GM12873 (cell line): ENCODE data around the gene PHACTR1.

Experiments
- TF ChIP-seq, protein P1 (sequence below): IDR thresholded peaks from 2 replicates; pipeline ENCODE4 v1.5.1; 2012; ENCODE audit warnings: low read depth, mild to moderate bottlenecking, moderate library complexity, low read length, control low read depth; ENCODE audit not compliant: insufficient read depth; ENCODE audit errors: missing control alignments

Gene PHACTR1

DNA sequence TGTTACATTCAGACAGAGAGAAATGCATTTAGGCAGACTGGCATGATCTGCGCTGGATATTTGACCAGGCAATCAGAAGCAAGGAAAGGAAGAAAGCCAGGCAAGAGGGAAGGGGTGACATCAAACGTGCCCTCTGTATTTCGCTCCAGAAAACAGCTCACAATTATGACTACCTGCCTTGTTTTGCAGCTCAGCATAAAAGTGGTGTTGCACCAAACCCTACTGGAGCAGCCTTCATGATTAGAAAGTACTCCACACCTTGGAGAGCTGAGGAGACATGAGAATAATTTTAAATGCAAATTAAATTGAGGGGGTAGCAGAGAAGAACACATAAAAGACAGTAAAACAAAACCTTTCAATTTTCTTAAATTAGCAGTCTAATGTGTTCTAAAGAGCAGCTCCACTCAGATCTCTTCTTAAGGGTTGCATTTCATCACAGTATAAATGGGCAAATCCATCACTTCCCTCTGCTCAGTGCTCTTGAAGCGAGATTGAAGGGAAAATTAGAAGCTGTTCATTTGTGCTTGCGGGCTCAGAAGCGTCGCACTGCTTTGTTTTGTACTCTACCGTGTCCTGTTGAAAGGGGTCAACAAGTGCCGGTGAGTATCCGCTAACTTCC, at the start of gene PHACTR1:
TSS of gene PHACTR1 (plus strand) at position 470 of the 619 bp plus-strand sequence.
- TF ChIP-seq, protein P1, sequence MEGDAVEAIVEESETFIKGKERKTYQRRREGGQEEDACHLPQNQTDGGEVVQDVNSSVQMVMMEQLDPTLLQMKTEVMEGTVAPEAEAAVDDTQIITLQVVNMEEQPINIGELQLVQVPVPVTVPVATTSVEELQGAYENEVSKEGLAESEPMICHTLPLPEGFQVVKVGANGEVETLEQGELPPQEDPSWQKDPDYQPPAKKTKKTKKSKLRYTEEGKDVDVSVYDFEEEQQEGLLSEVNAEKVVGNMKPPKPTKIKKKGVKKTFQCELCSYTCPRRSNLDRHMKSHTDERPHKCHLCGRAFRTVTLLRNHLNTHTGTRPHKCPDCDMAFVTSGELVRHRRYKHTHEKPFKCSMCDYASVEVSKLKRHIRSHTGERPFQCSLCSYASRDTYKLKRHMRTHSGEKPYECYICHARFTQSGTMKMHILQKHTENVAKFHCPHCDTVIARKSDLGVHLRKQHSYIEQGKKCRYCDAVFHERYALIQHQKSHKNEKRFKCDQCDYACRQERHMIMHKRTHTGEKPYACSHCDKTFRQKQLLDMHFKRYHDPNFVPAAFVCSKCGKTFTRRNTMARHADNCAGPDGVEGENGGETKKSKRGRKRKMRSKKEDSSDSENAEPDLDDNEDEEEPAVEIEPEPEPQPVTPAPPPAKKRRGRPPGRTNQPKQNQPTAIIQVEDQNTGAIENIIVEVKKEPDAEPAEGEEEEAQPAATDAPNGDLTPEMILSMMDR: no peak

DNA sequence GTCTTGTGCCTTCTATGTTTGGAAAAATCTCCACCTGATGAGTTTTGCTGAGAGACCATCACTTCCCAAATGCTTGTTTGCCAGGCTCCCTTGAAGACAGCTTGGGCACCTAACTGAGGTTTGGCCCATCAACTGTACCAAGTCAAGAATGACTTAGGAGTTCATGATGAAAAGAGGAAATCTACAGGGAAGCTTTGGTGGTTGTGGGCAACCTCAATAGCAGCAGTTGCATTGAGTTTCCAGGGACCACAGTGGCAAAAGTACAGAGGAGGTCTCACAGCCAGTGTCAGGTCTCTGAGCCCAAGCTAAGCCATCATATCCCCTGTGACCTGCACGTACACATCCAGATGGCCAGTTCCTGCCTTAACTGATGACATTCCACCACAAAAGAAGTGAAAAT, 49.7 kb upstream of the PHACTR1 start:
- TF ChIP-seq, protein P1: no peak

DNA sequence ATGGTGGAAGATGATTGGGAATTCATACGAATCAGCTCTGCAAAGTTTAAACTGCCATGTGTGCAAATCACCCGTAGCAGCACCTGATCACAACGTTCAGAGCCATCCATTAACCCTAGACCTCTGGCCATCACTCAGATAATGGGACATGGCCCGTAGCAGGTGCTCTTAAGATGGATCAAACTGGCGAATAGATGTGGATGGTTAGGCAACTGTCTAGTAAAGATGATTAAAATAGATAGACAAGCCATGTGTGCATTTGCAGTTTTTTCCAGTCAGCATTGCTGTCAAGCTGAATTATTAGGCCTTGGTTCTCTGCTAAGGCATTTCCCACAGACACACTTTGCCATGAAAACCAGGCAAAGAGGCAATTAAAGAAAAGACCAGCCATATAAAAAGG, 40.6 kb upstream of the PHACTR1 start:
- TF ChIP-seq, protein P1: no peak

DNA sequence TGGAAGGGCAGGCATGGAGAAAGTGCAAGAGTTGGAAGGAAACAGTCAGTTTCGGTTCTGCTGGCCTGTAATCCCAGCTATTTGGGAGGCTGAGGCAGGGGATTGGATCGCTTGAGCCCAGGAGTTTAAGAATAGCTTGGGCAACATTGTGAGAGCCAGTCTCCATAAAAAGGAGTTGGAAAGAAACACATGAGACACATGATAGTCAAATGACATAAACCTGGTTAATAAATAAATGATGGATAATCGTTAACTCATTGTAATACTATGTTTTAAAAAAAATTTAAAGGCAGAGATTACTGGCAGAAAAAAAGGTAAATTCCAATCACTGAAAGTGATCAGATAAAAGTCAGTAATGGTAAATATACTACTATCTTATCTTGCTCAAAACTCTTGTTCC, 37.2 kb upstream of the PHACTR1 start:
- TF ChIP-seq, protein P1: no peak

DNA sequence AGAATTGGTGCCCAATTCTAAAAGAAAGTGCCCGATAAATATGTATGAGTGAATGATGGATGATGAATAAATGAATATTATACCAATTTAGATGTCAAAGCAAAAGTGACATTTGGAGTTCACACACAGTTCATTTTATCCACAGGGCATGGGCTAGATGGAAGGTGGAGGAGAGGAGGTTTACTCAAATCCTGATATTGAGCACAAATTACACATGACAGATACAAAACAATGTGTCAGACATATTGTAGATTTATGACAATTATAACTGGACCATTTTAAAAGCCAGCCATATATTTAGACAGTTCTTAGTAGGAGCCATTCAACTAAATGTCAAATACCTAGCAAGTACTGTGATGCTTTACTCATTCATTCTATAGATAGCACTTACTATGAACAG, 23.4 kb upstream of the PHACTR1 start:
- TF ChIP-seq, protein P1: no peak

DNA sequence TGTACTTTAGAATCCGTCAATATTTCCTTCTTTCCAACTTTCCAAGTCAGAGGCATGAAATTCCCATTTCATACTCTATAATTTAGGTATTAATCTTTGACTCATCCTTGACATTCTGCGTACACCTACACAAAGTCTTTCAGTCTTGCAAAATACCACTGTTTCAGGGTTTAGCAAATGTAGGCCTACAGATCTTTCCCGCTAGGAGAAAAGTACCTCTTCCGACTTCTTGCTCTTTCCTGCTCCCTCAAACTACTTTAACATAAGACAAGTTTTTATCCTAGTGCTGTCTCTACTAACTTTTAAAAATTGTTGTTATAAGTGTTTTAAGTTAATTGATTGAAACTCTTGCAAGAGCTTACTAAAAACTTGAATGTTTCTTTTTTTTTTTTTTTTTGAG, 18.3 kb upstream of the PHACTR1 start:
- TF ChIP-seq, protein P1: no peak

DNA sequence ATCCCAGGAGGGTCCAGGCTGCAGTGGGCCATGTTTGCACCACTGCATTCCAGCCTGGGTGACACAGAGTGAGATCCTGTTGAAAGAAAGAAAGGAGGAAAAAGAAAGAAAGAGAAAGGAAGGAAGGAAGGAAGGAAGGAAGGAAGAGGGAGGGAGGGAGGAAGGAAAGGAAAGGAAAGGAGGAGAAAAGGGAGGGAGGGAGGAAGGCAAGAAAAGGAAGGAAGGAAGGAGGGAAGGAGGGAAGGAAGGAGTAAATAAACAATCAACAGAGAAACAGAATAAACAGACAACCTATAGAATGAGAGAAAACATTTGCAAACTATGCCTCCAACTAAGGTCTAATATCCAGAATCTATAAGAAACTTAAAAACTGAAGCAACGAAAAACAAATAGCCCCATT, 11.6 kb upstream of the PHACTR1 start:
- TF ChIP-seq, protein P1: no peak

DNA sequence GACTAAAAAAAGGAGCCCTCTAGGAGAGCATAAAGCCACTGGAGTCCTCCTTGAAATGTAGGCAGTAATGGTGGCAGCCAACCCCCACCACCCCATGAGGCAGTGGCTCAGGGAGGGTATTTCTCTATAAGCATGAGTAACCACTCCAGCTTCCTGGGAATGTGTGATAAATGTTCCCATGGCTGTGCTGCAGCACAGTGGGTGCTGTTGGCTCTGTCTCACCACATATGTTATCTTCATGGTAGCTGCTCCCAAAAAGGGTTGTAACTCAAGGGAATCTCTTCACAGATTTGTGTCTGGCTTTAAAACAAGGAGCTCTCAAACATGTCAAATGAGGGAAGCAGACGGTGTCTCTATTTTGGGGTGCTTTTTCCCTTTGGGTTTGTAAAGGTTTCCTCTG, 7.5 kb upstream of the PHACTR1 start:
- TF ChIP-seq, protein P1: no peak
